ENCODE results near the gene SHANK3.

- TF ChIP-seq CTCF (conservative IDR thresholded peaks at IDR 0.05; ENCODE audit: low read length) (no peak), EZH2phosphoT487 (IDR thresholded peaks at IDR 0.05; ENCODE audit: borderline replicate concordance, low read depth, low read length) (no peak)
These were observed 39.9 kb downstream of the SHANK3 start for GRCh38 chr22:50712341-50713007.

Measured in OCI-LY7 (cell line).